CD4-positive, alpha-beta T cell treated with Interleukin-17A for 4 hours (primary cell): ENCODE measurements around the gene WWC1.
"Not testable (repeated sequence)": the region's sequence is repeated elsewhere in the genome, so short reads cannot be mapped to it uniquely, and the experiment has no call there.

ENCODE experiments used
- DNase-seq: peaks from one replicate; pipeline ENCODE4 v3.0.0-alpha.2; 2020; ENCODE audit warnings: mixed read lengths

The WWC1 gene

DNA sequence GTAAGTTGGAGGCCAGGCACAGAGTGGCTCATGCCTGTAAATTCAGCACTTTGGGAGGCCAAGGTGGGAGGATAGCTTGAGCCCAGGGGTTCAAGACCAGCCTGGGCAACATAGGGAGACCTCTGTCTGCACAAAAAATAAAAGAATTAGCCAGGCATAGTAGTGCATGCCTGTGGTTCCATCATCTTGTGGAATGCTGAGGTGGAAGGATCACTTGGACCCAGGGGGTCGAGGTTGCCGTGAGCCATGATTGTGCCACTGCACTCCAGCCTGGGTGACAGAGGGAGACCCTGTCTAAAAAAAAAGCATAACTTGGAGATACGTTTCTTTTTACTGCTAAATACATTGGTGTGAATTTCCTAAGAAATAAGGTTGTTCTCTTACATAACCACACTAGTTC, 19.1 kb downstream of the WWC1 start:
- not testable (repeated sequence) for DNase-seq

DNA sequence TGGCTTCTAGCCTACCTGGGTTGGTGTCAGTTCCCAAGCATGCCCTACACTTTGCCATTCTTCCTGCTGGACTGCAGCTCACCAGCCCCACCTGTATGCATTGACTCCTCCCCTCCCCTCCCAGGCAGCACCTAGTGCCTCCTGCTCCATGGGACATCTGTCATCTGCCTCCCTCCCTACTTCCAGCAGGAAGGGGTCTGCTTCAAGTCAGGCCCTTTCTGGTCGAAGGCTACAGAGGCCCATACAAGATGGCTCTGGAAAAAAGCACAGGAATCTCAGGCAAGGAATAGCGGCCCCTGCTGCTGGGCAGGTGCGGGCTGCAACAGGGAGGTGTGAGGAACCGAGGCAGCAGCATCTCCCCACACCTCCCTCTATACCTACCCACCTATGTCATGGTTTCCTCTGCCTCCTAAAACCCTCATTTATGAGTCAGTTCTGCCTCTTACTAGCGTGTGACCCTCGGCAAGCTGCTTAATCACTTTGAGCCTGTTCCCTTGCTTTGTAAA, 19.7 kb downstream of the WWC1 start:
- no peak for DNase-seq

DNA sequence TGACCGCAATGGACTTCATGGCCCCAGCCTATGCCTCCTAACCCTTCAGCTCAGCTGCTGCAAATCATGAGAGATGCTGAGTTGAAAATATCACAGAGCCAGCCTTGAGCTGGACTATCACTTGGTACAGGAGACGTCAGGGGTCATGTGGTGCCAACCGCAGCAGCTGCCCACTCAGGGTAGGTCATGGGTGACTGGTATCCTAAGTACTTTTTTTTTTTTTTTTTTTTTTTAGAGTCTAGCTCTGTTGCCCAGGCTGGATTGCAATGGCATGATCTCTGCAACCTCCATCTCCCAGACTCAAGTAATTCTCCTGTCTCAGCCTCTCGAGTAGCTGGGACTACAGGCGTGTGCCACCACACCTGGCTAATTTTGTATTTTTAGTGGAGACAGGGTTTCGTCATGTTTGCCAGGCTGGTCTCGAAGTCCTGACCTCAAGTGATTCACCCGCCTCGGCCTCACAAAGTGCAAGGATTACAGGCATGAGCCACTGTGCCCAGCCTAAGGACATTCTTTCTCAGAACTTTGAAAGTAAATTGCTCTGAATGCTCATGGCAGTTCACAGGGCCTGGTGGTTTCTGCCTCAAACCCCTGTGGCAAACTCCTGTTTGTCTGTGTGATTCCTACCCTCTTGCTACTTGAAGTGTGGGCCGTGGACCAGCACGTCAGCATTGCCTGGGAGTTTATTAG, 21.3 kb downstream of the WWC1 start:
- no peak for DNase-seq

DNA sequence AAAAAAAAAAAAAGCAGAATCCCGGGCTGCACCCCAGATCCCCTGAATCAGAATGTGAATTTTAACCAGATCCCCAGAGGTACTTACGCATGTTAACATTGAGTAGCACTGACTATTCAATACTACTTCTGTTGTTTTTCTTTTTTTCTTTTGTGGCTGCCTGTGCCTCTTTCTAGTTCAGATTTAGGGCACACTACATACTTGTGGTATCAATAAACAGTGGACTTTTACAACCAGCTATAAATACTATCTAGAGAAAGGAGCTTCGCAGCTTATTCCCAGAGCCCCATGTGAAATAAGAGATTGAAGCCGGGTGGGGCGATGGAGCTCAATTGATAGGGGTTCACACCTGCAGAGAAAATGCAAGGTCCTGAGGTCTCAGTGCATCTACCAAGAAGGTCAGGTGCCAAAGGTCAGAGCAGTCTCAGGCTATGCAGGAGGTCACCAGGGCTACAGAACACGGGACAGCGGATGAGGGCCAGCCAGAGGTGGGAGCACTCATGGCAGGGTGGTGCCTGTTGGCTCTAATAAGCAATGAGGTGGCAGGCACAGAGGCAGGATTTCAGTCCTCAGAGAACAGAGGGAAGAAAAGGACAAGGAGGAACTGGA, 22.3 kb downstream of the WWC1 start:
- no peak for DNase-seq

DNA sequence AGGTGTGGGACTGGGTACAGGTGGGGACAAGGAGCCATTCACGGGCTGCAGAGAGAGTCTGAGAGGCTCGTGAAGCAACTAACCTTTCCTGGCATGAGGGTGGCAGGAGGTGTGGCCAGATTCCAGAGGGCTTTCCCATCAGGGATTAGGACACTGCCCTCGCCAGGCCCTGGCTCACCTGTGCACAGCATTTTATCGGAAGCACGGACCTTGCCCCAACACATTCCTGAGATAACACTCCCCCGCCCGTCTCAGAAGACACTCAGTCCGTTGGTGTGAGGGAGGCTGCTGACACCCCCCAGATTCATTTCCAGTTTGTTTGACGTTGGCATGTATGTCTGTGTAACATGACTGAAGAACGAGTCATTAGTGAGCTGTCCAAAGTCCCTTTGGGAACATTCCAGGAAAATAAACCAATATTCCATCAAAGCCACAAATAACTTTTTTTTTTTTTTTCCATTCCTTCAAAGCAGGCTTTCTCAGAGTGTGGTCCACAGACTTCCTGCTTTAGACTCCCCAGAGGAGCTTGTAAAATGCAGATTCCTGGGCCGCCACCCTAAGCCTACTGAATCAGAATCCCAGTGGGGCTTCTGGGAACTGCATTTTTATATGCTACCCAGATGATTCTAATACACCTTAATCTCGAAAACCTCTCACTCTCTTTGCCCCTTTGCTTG, 23.4 kb downstream of the WWC1 start:
- DNase-seq, result no peak

DNA sequence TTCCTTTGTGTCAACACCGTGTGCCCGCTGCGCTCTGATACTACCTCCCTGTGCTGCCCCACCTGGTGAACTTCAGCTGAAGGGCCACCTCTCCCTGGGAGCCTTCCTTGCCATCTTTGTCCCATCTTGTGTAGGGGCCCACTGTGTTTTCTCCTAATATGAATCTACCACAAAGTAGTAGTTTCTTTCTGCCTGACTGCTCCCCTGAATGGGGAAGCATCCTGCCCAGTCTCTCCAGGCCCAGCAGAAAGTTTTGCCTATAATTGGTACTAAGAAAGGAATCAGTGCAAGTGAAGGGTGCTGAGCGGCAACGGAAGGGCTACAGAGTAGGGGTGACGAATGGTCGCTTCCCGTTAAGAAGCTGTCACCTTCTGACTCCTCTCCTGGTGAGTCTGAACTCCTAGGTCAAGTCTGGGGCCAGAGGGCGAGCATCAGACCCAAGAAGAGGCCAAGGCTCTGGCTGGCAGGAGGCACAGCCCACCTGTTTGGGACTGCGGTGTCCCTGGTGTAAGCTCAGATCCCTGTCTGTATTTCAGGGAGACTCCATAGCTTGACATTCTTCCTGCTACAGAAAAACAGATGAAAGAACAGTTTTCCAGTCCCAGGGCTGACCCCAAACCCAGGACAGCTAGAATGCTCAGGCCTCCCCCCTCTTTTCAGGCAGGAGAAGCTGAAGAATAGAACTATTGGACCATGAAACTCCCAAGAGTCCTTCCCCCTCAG, 24.1 kb downstream of the WWC1 start:
- DNase-seq, result no peak

DNA sequence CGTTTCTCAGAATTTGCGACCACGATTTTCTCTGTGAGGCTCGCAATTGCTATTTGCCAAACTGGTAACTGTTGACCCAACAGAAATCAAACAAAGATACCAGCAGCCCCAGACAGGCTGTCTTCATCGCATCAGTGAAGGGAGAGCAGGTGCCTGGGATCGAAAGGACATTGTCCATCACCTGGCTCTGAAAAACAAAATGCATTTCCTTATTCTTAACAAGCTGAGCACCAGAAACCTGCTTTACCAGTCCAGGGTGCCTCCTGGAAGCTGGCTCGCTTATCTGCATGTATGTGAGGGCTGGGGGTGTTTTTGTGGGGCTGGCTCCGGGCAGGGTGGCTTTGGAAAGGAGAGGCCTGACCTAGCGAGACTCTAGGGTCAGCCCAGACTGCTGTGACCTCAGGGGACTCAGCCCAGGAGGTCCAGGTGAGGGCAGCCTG, 24.7 kb downstream of the WWC1 start:
- DNase-seq, result no peak

DNA sequence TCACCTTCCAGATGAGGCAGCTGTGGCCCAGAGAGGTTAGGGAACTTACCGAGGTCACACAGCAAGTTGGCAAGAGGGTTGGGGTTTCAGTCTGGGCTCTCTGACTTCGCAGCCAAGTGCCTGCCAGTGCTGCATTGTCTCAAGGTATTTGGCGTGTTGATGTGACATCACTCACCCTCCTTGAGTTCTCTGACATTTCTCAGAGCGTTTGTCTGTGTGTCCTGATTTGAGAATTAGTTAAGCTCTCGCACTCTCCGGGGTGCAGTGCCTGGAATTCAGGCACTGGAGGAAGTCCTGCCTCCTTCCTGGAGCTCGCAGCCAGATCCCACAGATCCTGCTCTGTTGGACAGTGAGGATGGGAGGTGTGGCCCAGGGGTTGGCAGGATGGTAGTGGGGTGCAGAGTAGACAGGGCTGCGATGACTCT, 25.7 kb downstream of the WWC1 start:
- DNase-seq, result no peak

DNA sequence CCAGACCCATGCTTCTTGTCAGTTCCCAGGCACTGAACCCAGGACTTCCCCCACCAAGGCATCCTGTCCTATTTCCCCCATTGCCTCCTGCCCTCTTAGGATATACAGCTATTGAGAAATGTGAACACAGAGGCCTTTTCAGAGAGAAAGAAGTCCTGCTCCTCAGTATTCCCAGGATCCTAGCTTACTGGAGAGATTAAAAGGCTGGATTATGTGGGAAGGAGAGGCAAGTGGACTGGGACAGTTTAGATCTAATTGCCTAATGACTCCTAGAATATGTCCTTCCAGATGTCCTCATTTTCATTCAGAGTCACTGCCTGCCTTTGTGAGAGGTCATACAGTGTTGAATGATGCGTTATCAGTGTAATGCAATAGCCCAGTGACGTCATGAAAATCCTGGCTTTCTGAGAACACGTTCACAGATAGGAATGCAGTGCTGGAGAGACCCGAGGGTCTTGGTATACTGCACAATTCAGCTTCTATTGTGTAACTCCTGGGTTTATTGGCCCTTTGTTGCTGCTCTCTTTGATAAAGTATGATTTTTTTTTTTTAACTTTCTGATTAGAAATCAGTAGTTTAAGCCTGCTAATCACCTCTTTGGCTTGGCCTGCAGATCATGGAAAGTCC, 26.2 kb downstream of the WWC1 start:
- DNase-seq, result no peak

DNA sequence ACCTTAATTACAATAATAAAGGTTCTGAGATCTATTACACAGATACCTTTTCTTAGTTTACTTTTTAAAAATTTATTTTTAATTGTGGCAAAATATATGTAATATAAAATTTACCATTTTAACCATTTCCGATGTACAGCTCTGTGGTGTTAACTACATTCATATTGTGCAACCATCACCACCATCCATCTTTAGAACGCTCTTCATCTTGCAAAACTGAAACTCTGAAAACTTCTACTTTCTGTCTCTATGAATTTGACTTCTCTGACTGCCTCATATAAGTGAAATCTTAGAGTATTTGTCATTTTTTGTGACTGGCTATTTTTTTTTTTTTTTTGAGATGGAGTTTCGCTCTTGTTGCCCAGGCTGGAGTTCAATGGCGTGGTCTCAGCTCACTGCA, 26.8 kb downstream of the WWC1 start:
- DNase-seq, result no peak

DNA sequence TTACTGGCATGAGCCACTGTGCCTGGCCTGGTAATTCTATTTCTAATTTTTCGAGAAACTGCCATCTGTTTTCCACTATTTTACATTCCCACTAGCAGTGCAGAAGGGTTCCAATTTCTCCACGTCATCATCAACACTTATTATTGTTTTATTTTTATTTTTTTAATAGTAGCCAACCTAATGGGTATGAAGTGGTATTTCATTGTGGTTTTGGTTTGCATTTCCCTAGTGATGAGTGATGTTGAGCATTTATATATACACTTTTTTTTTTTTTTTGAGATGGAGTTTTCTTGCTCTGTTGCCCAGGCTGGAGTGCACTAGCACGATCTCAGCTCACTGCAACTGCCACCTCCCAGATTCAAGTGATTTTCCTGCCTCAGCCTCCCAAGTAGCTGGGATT, 28.3 kb downstream of the WWC1 start:
- DNase-seq, result no peak

DNA sequence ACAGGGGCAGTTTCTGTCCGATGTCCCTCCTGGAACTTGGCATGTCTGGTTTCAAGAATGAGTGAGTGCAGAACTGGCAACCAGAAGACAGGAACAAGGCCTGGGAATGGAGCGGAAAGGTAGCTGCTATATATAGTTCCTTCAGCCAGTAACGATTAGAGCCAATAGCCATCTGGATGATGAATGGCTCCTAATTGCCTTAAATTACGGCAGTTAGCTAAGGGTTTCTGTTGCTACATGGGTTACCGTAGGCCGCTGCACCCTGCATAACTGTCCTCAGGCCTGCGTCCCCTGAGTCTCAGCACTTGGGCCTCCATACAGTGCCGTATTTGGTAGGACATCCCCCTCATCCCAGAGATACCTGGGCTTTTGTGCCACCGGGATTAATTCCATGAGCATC, 29.4 kb downstream of the WWC1 start:
- DNase-seq, result no peak

DNA sequence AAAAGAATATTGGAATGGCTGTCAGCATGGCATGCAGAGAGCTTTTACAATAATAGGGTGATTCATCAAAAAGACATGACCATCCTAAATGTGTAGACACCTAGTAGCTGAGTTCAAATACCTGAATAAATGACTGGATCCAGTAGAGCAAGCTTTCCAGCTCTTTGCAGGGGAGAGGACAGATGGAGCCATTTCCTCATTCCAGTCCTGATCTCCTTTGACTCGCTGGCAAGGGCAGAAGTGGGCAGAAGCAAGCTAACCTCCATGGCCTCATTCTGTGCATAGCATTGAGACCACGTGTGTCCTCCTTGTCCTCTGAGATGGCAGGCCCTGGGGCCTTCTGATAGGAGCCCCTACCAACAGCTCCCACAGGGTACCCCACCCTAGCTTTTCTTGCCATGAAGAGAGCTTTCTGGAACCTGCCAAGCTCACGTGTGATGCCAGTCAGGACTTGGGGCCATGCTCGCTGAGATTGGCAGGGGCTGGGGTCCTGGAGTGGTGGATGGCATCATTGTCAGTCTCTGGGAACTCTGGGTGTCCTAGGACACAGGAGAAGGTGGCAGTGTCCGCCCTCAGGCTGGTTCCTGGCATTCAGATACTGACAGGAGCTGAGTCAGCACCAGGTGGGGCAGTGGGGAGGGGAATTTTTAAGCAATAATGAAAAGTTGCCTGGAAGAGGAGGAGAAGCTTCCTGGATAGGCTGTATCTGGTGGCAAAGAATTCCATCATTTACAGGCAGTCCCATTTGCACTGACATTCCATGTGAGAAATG, 33.6 kb downstream of the WWC1 start:
- no peak for DNase-seq

DNA sequence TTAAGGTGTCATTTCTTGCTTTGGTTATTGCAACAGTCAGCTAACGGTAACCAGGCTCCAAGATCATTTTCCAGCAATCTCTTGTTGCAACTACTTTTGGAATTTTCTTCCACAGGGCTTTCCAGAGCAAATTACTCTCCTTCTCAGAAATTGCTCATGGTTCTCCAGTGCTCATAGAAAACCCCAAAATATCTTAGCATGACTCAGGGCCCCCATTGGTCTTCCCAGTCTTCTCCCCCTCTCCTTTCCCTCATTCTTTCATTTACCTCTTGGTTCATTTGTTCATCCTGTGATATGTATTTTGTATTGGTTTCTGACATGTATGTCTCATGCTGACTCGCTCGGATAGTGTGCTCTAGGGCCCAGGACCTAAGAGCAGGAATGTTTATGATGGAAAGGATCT, 35.6 kb downstream of the WWC1 start:
- DNase-seq, result no peak

DNA sequence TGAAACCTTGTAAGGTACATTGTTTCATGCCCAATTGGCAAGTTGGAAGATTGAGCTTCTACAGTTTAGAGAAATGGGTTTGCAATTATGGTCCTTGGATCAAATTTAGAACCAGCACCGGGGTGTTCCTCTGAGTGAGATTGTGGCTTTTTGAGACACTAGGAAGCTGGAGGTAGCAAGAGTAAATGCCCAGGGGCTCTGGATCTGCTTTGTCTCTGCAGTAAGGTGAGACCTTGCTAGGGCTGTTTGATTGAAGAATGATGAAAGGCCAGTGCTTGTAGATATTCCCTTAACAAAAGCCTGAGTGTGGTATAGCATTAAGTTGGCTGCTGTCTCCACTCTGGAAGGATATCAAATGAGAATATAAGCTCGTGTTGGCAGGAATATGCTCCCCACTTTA, 36.0 kb downstream of the WWC1 start:
- no peak for DNase-seq

DNA sequence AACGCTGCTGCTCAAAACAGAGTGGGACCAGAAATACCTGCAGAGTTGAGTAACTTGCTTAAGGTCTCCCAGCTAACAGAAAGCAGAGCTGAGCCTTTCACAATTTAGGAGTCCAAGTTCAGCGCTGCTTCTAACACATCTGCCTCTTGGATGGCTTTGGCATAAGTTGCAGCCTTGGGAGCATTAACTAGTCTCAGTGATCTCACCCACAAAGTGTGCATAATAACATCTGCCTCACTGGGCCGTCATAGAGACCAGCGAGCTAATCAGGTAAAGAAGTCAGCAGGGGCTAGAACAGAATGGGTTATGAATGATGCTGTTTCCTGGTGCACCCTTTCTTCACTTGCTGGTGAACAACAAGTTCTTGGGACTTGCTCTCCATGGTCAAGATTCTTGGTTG, 36.5 kb downstream of the WWC1 start:
- DNase-seq, result no peak

DNA sequence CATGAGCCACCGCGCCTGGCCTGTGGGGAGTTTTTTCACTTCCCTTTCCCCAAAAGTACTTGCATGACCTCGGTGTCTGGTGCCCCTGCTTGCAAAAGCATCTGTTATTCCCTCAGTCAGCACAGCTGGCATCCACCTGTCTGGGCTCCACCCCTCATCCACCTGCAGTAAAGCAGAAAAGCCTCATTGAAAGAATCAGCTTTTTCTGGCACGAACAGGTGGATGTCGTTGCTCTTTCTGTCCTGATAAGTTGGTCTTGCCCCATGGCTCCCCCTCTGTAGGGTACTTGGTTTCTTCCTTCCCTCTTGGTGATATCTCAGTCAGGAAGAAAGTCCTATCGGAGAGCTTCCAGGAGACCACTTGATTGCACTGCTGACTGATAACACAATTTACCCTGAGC, 37.4 kb downstream of the WWC1 start:
- DNase-seq, result no peak

DNA sequence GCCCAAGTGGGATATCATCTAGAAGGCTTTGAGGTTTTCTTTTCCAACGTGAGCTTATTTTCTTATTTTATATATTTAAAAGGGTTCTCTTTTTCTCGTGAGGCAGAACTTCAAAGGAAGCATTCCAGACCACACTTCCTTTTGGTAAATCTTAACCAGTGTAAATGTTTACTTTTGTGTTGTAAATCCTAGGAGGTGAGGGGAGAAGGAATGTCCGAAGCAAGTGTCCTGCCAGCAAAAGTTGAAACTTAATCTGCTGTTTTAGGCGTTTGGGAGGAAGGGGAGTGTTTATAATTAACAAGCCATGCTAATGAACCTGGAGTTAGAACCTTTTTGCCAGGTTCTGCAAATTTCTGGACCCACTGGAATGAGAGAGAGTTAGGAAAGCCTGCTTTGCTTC, 37.9 kb downstream of the WWC1 start:
- no peak for DNase-seq

DNA sequence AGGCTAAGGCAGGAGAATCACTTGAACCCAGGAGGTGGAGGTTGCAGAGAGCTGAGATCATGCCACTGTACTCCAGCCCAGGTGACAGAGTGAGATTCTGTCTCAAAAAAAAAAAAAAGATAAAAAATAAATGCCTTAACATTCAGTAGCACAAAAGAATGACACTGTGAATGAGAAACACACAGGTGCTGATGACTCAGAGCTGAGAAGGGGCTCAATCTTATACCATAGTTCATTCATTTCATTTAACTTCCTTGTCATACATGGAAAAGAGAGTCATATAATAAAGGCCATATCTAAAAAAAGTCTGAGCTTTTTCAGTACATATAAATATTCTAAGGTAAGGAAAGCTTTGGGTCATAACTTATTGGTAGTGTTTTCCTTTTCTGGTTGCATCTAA, 40.6 kb downstream of the WWC1 start:
- no peak for DNase-seq

DNA sequence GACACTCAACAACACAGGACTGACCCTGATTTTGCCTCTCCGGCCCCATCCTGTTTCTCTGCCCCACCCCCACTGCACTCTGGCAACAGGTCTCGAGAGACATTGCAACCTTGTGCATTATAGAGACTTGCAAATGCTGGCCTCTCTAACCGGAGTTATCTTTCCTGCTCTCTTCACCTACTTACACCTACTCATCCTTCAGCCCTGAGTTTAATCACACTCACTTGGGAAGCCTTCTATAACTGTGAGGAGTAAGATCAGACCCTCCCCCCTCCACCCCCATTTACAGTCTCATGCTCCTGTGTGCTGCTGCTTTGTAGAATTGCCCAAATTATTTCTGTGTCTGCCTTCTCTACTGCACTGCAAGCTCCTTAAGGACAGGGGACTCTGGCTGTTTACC, 42.8 kb downstream of the WWC1 start:
- no peak for DNase-seq

DNA sequence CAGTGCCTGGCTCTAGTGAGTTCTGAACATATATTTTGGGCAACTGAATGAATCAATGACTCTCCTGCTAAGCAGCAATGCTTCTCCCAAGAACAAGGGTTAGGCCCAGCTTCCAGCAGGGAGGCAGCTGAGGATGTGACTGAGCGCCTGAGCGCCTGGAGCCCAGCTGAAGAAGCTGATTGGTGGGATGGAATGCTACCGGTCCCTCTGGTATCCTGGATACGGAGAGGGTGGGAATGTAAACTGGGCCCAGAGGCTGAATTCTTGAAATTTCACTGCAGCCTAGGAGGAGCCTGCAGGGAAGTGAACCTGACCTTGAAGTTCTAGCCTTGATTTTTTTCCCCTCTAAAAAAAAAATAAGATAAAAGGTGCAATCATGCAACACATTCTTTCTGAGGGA, 43.2 kb downstream of the WWC1 start:
- no peak for DNase-seq

DNA sequence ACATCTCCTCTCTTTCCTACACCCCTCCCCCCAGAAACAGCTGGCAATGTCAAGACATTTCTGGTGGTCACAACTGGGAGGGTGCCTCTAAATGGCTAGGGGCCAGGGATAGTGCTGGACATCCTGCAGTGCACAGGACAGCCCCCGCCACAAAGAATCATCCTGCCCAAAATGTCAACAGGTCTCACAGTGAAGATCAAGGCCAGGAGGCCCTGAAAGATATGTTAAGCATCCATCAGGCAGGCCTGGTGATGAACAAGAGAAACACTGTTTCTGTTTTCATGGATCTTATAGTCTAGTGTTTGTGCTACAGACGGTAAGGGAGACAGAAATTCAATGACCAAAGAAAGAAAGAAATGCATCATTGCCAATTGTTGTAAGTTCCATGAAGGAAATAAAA, 45.9 kb downstream of the WWC1 start:
- DNase-seq, result no peak
